PC-3 (cell line): ENCODE data around the gene KYAT1. TPM values are rescaled to one million over a fixed set of nuclear protein-coding genes. Genes with fewer than 3 reads are reported as not detected.

Experiments used
- ATAC-seq: fragments of 200-7000 bp; cut with Tn5 transposase; 2 replicates; pipeline ENCODE4 v1.9.1; 2020; ENCODE audit warnings: mild to moderate bottlenecking, moderate library complexity
- BruUV-seq: library from RNA; stranded (reverse); fragments of 400-500 nt; replicated peaks from 2 replicates; lab custom pipeline; 2021; lab: Mats Ljungman, UMichigan
- CTCF ChIA-PET: fragments of 300-600 bp; sonication (Branson Sonifier 250); formaldehyde crosslinking; loops from one replicate; lab custom pipeline; 2022; ENCODE audit warnings: antibody characterized with exemption; lab: Charles Lee
- POLR2A ChIA-PET: fragments of 300-600 bp; sonication (Branson Sonifier 250); formaldehyde crosslinking; loops from one replicate; lab custom pipeline; 2022; ENCODE audit warnings: antibody characterized with exemption; ENCODE audit not compliant: unreplicated experiment; lab: Charles Lee
- DNase-seq: peaks from one replicate; pipeline ENCODE4 v3.0.0-alpha.2; 2015
- H2AFZ ChIP-seq: fragments of 300-600 bp; sonication (generic); 2 replicates; pipeline ENCODE4 v1.6.0; 2016; ENCODE audit warnings: antibody characterized with exemption, low read length
- H3F3A ChIP-seq: fragments of 300-600 bp; sonication (generic); one replicate; pipeline ENCODE4 v1.6.0; 2017; ENCODE audit warnings: antibody characterized with exemption, low read length, control low read depth, mild to moderate bottlenecking; ENCODE audit not compliant: unreplicated experiment
- H3K27ac ChIP-seq: fragments of 300-600 bp; sonication (generic); 2 replicates; pipeline ENCODE4 v1.5.1; 2016; ENCODE audit warnings: mild to moderate bottlenecking, low read length
- H3K27me3 ChIP-seq: fragments of 300-600 bp; sonication (generic); 2 replicates; pipeline ENCODE4 v1.6.1; 2016; ENCODE audit warnings: low read length, mixed read lengths
- H3K36me3 ChIP-seq: fragments of 300-600 bp; sonication (generic); 2 replicates; pipeline ENCODE4 v1.6.1; 2016; ENCODE audit warnings: low read depth, mixed run types, low read length, mixed read lengths
- H3K4me1 ChIP-seq: fragments of 300-600 bp; sonication (generic); 2 replicates; pipeline ENCODE4 v1.5.1; 2016; ENCODE audit warnings: low read length; ENCODE audit not compliant: insufficient read depth
- H3K4me2 ChIP-seq: fragments of 300-600 bp; sonication (generic); 2 replicates; pipeline ENCODE4 v1.6.0; 2016; ENCODE audit warnings: low read length
- H3K4me3 ChIP-seq: fragments of 300-600 bp; sonication (generic); 2 replicates; pipeline ENCODE4 v1.5.1; 2016; ENCODE audit warnings: mild to moderate bottlenecking, low read length, mixed read lengths
- H3K79me2 ChIP-seq: fragments of 300-600 bp; sonication (generic); 2 replicates; pipeline ENCODE4 v1.6.1; 2017; ENCODE audit warnings: low read length, mixed read lengths
- H3K9ac ChIP-seq: fragments of 300-600 bp; sonication (generic); 2 replicates; pipeline ENCODE4 v1.6.0; 2016; ENCODE audit warnings: mild to moderate bottlenecking, low read length
- H3K9me2 ChIP-seq: fragments of 300-600 bp; sonication (generic); replicated peaks from 2 replicates; pipeline ENCODE4 v1.6.1; 2016; ENCODE audit warnings: mixed run types, low read length, mixed read lengths
- H3K9me3 ChIP-seq: fragments of 300-600 bp; sonication (generic); 2 replicates; pipeline ENCODE4 v1.6.1; 2016; ENCODE audit warnings: low read length, mixed read lengths
- H4K20me1 ChIP-seq: fragments of 300-600 bp; sonication (generic); 2 replicates; pipeline ENCODE4 v1.6.1; 2016; ENCODE audit warnings: low read length, mixed read lengths
- EZH2 ChIP-seq: fragments of 300-600 bp; sonication (generic); IDR thresholded peaks from one replicate; pipeline ENCODE4 v1.6.1; 2017; ENCODE audit warnings: antibody characterized with exemption, mild to moderate bottlenecking, low read length; ENCODE audit not compliant: unreplicated experiment
- EZH2phosphoT487 ChIP-seq: fragments of 300-600 bp; sonication (generic); IDR thresholded peaks from 2 replicates; pipeline ENCODE4 v1.6.1; 2018; ENCODE audit warnings: mild to moderate bottlenecking, antibody characterized with exemption, low read length, borderline replicate concordance
- intact Hi-C: fragments of 100-400 bp; cut with micrococcal nuclease; formaldehyde crosslinking; loops from 2 replicates; pipeline ENCODE4 v1.9.0; 2023
- total RNA-seq: library from RNA; depleted of rRNA; stranded (reverse); fragments of >200 nt; gene quantifications from 2 replicates; pipeline ENCODE4 v1.2.3, GENCODE V29; 2014
- TF ChIP-seq, protein P1 (sequence below): fragments of 300-600 bp; sonication (generic); conservative IDR thresholded peaks from 2 replicates; pipeline ENCODE4 v1.5.1; 2017; ENCODE audit warnings: antibody characterized with exemption, low read depth, mild to moderate bottlenecking, low read length

KYAT1 gene
- total RNA-seq, 1 experiment from 2014 or later, result 7.4 TPM

DNA sequence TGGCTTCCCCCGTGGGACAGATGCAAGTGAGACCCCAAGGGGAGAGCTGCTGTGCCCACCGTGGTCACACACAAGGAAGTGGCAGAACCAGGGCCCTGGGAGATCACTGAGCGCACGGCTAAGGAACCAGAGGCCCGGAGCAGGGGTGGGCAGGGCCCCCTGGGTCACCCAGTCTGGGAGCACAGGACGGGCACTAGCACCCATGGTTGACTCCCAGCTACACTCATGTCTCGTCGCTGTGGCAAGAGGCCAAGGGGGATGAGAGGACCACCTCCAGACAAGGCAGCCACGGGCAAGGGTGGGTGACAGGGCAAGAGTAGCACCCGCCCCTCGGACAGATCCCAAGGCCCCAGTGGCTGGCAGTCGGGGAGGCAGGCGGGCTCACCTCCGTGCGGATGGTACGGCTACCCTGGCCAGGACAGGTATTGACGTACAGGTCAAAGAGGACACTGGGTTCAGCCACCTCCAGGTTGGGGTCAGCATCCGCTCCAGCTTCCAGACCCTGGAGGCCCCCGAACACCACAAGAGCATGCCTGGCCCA, 58.3 kb downstream of the KYAT1 start:
- Histone ChIP-seq H3K4me1 (peaks cover 5% of the 10 kb centered on the region), H3K9me2 (no peaks in the 10 kb centered on the region), H3K9me3 (no peaks in the 10 kb centered on the region), H3K4me3 (no peak overlapping the region), H3K27me3 (no peaks in the 10 kb centered on the region), H3K36me3 (peaks cover 9% of the 10 kb centered on the region; the same call in 1 of the 2 replicates), H3F3A (no peaks in the 10 kb centered on the region), H3K79me2 (peaks cover 18% of the 10 kb centered on the region), H4K20me1 (no peaks in the 10 kb centered on the region), H3K4me2 (no peak overlapping the region), H3K27ac (no peak overlapping the region), H3K9ac (no peak overlapping the region), H2AFZ (no peak overlapping the region)
- BruUV-seq, result no TSS peak
- ChIA-PET CTCF (no interaction called here), POLR2A (interaction anchor here (0.6 kb wide), 1 partner anchor 659 kb away, joined by 43 read pairs; no protein-coding TSS in a partner anchor)
- DNase-seq (no peak), ATAC-seq (no peak)
- intact Hi-C loops, result no loop called here
- TF ChIP-seq, protein P1, sequence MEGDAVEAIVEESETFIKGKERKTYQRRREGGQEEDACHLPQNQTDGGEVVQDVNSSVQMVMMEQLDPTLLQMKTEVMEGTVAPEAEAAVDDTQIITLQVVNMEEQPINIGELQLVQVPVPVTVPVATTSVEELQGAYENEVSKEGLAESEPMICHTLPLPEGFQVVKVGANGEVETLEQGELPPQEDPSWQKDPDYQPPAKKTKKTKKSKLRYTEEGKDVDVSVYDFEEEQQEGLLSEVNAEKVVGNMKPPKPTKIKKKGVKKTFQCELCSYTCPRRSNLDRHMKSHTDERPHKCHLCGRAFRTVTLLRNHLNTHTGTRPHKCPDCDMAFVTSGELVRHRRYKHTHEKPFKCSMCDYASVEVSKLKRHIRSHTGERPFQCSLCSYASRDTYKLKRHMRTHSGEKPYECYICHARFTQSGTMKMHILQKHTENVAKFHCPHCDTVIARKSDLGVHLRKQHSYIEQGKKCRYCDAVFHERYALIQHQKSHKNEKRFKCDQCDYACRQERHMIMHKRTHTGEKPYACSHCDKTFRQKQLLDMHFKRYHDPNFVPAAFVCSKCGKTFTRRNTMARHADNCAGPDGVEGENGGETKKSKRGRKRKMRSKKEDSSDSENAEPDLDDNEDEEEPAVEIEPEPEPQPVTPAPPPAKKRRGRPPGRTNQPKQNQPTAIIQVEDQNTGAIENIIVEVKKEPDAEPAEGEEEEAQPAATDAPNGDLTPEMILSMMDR, result no peak
- TF ChIP-seq EZH2, result no peak

DNA sequence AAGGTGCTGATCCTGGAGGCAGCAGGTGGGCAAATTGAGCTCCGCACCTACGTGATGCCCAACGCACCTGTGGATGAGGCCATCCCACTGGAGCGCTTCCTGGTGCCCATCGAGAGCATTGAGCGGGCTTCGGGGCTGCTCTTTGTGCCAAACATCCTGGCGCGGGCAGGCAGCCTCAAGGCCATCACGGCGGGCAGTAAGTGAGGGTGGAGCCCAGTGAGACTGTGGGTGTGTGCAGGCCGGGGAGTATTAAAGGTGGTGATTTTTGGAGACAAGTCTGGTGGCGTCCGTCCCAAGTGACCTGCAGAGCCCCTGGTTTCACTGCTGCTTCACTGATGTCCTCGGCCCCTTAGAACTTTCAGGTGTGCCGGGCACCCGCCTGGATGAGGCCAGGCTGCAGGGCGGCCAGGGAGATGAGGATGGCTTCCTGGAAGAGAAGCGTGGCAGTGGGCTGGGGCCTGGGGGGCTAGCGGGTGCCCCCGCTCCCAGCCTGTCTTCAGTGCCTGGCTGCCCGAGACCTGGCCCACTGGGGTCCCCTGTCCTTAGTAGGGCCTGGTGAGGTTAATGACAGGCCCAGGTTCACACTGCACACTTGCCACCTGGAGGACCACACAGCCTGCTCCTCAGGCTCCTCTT, 59.2 kb downstream of the KYAT1 start:
- intact Hi-C loops, result no loop called here
- DNase-seq (no peak), ATAC-seq (no peak)
- Histone ChIP-seq H3K9ac (no peak overlapping the region), H3K9me3 (no peaks in the 10 kb centered on the region), H3K4me3 (no peak overlapping the region), H3K79me2 (0 out of 2 replicates have a peak, but pooled peaks cover 11% of the 10 kb centered on the region), H3K9me2 (no peaks in the 10 kb centered on the region), H3K27me3 (no peaks in the 10 kb centered on the region), H3K36me3 (peaks cover 9% of the 10 kb centered on the region; the same call in 1 of the 2 replicates), H3K4me1 (peaks cover 4% of the 10 kb centered on the region; the same call in 1 of the 2 replicates), H3K4me2 (no peak overlapping the region), H3F3A (no peaks in the 10 kb centered on the region), H2AFZ (no peak overlapping the region), H4K20me1 (no peaks in the 10 kb centered on the region), H3K27ac (no peak overlapping the region)
- ChIA-PET CTCF (no interaction called here), POLR2A (no interaction called here)
- no TSS peak for BruUV-seq
- TF ChIP-seq, protein P1, result no peak
- no peak for TF ChIP-seq EZH2phosphoT487
- TF ChIP-seq EZH2, result no peak
